ENCODE results near the gene ACTN1. TPM values are rescaled to one million over a fixed set of nuclear protein-coding genes. Genes with fewer than 3 reads are reported as not detected.
"Not testable (repeated sequence)": the region's sequence is repeated elsewhere in the genome, so short reads cannot be mapped to it uniquely, and the experiment has no call there.

ACTN1 gene
- total RNA-seq, 1 donor from 2014 or later, result 27.9 TPM

GRCh38 chr14:68873376-68873775 lies 105.7 kb downstream of the ACTN1 start:
- Mint-ChIP-seq H3K9me3 (no peaks in the 10 kb centered on the region), H3K36me3 (ENCODE audit: low read depth) (peaks cover 4% of the 10 kb centered on the region), H3K4me1 (ENCODE audit: low read depth) (no peaks in the 10 kb centered on the region), H3K4me3 (no peak overlapping the region), H3K27ac (no peak overlapping the region), H3K27me3 (ENCODE audit: insufficient read depth) (no peaks in the 10 kb centered on the region)
- intact Hi-C loops (cut with micrococcal nuclease), result no loop called here
- DNase-seq (ENCODE audit: low spot score), result no peak

GRCh38 chr14:68871392-68871791 lies 107.7 kb downstream of the ACTN1 start:
- Mint-ChIP-seq H3K36me3 (ENCODE audit: low read depth) (peaks cover 4% of the 10 kb centered on the region), H3K9me3 (no peaks in the 10 kb centered on the region), H3K27me3 (ENCODE audit: insufficient read depth) (no peaks in the 10 kb centered on the region), H3K4me3 (no peak overlapping the region), H3K27ac (no peak overlapping the region), H3K4me1 (ENCODE audit: low read depth) (no peaks in the 10 kb centered on the region)
- intact Hi-C loops (cut with micrococcal nuclease), result no loop called here
- DNase-seq (ENCODE audit: low spot score), result no peak

- intact Hi-C loops (cut with micrococcal nuclease), result loop anchor here (10.0 kb wide), 1 partner anchor 708 kb away; the partner anchor contains the start of gene CCDC177
- no peaks in the 10 kb centered on the region for H3K36me3 Mint-ChIP-seq (ENCODE audit: low read depth)
- no peaks in the 10 kb centered on the region for H3K27me3 Mint-ChIP-seq (ENCODE audit: insufficient read depth)
- peaks cover 11% of the 10 kb centered on the region for H3K9me3 Mint-ChIP-seq
- no peak overlapping the region for H3K27ac Mint-ChIP-seq
- H3K4me1 Mint-ChIP-seq (ENCODE audit: low read depth), result no peaks in the 10 kb centered on the region
- DNase-seq (ENCODE audit: low spot score), result no peak
- no peak overlapping the region for H3K4me3 Mint-ChIP-seq
Observed at GRCh38 chr14:68866991-68867533, 112.0 kb downstream of the ACTN1 start.

- H3K27ac Mint-ChIP-seq, result no peak overlapping the region
- intact Hi-C loops (cut with micrococcal nuclease), result loop anchor here (10.0 kb wide), 1 partner anchor 709 kb away; the partner anchor contains the start of gene CCDC177
- H3K9me3 Mint-ChIP-seq, result peaks cover 11% of the 10 kb centered on the region
- H3K27me3 Mint-ChIP-seq (ENCODE audit: insufficient read depth), result peaks cover 3% of the 10 kb centered on the region
- no peaks in the 10 kb centered on the region for H3K4me1 Mint-ChIP-seq (ENCODE audit: low read depth)
- DNase-seq (ENCODE audit: low spot score), result no peak
- no peaks in the 10 kb centered on the region for H3K36me3 Mint-ChIP-seq (ENCODE audit: low read depth)
- no peak overlapping the region for H3K4me3 Mint-ChIP-seq
Observed at GRCh38 chr14:68865542-68865941, 113.6 kb downstream of the ACTN1 start.

GRCh38 chr14:68864361-68864750 lies 114.7 kb downstream of the ACTN1 start:
- Mint-ChIP-seq H3K27me3 (ENCODE audit: insufficient read depth) (peaks cover 3% of the 10 kb centered on the region), H3K27ac (no peak overlapping the region), H3K36me3 (ENCODE audit: low read depth) (no peaks in the 10 kb centered on the region), H3K9me3 (peaks cover 11% of the 10 kb centered on the region), H3K4me3 (no peak overlapping the region), H3K4me1 (ENCODE audit: low read depth) (no peaks in the 10 kb centered on the region)
- no peak for DNase-seq (ENCODE audit: low spot score)
- intact Hi-C loops (cut with micrococcal nuclease), result loop anchor here (10.0 kb wide), 1 partner anchor 710 kb away; the partner anchor contains the start of gene CCDC177

- H3K27ac Mint-ChIP-seq, result no peak overlapping the region
- H3K9me3 Mint-ChIP-seq, result peaks cover 11% of the 10 kb centered on the region
- H3K4me1 Mint-ChIP-seq (ENCODE audit: low read depth), result no peaks in the 10 kb centered on the region
- H3K4me3 Mint-ChIP-seq, result no peak overlapping the region
- no peaks in the 10 kb centered on the region for H3K36me3 Mint-ChIP-seq (ENCODE audit: low read depth)
- H3K27me3 Mint-ChIP-seq (ENCODE audit: insufficient read depth), result peaks cover 3% of the 10 kb centered on the region
- DNase-seq (ENCODE audit: low spot score), result no peak
- intact Hi-C loops (cut with micrococcal nuclease), result loop anchor here (1.0 to 10.0 kb wide), 4 partner anchors 47 to 711 kb away; partner anchors contain the start of gene CCDC177
Observed at GRCh38 chr14:68863610-68864360, 115.3 kb downstream of the ACTN1 start.

- intact Hi-C loops (cut with micrococcal nuclease), result loop anchor here (1.0 to 10.0 kb wide), 4 partner anchors 48 to 712 kb away; partner anchors contain the start of gene CCDC177
- DNase-seq (ENCODE audit: low spot score), result peak; percentile 44
- H3K27ac Mint-ChIP-seq, result no peak overlapping the region
- H3K9me3 Mint-ChIP-seq, result peaks cover 11% of the 10 kb centered on the region
- no peaks in the 10 kb centered on the region for H3K36me3 Mint-ChIP-seq (ENCODE audit: low read depth)
- H3K4me1 Mint-ChIP-seq (ENCODE audit: low read depth), result no peaks in the 10 kb centered on the region
- H3K4me3 Mint-ChIP-seq, result no peak overlapping the region
- peaks cover 3% of the 10 kb centered on the region for H3K27me3 Mint-ChIP-seq (ENCODE audit: insufficient read depth)
Observed at GRCh38 chr14:68862954-68863594, 116.0 kb downstream of the ACTN1 start.

- no peaks in the 10 kb centered on the region for H3K36me3 Mint-ChIP-seq (ENCODE audit: low read depth)
- intact Hi-C loops (cut with micrococcal nuclease), result loop anchor here (10.0 kb wide), 1 partner anchor 714 kb away; the partner anchor contains the start of gene CCDC177
- no peak overlapping the region for H3K27ac Mint-ChIP-seq
- no peak overlapping the region for H3K4me3 Mint-ChIP-seq
- DNase-seq (ENCODE audit: low spot score), result no peak
- no peaks in the 10 kb centered on the region for H3K4me1 Mint-ChIP-seq (ENCODE audit: low read depth)
- peaks cover 9% of the 10 kb centered on the region for H3K9me3 Mint-ChIP-seq
- peaks cover 3% of the 10 kb centered on the region for H3K27me3 Mint-ChIP-seq (ENCODE audit: insufficient read depth)
Observed at GRCh38 chr14:68860771-68861170, 118.3 kb downstream of the ACTN1 start.

- no peak for DNase-seq (ENCODE audit: low spot score)
- intact Hi-C loops (cut with micrococcal nuclease), result no loop called here
- peaks cover 3% of the 10 kb centered on the region for H3K27me3 Mint-ChIP-seq (ENCODE audit: insufficient read depth)
- no peaks in the 10 kb centered on the region for H3K4me1 Mint-ChIP-seq (ENCODE audit: low read depth)
- no peak overlapping the region for H3K4me3 Mint-ChIP-seq
- no peak overlapping the region for H3K27ac Mint-ChIP-seq
- no peaks in the 10 kb centered on the region for H3K36me3 Mint-ChIP-seq (ENCODE audit: low read depth)
- H3K9me3 Mint-ChIP-seq, result no peaks in the 10 kb centered on the region
Observed at GRCh38 chr14:68857516-68858070, 121.5 kb downstream of the ACTN1 start.

- Mint-ChIP-seq H3K27me3 (ENCODE audit: insufficient read depth) (peaks cover 3% of the 10 kb centered on the region), H3K9me3 (no peaks in the 10 kb centered on the region), H3K4me3 (no peak overlapping the region), H3K36me3 (ENCODE audit: low read depth) (no peaks in the 10 kb centered on the region), H3K27ac (no peak overlapping the region), H3K4me1 (ENCODE audit: low read depth) (no peaks in the 10 kb centered on the region)
- intact Hi-C loops (cut with micrococcal nuclease), result no loop called here
- DNase-seq (ENCODE audit: low spot score), result no peak
Observed at GRCh38 chr14:68856572-68856971, 122.5 kb downstream of the ACTN1 start.

GRCh38 chr14:68854421-68854820 lies 124.7 kb downstream of the ACTN1 start:
- Mint-ChIP-seq H3K4me3 (no peak overlapping the region), H3K27ac (no peak overlapping the region), H3K9me3 (no peaks in the 10 kb centered on the region), H3K27me3 (ENCODE audit: insufficient read depth) (no peaks in the 10 kb centered on the region), H3K36me3 (ENCODE audit: low read depth) (no peaks in the 10 kb centered on the region), H3K4me1 (ENCODE audit: low read depth) (no peaks in the 10 kb centered on the region)
- DNase-seq (ENCODE audit: low spot score), result no peak
- intact Hi-C loops (cut with micrococcal nuclease), result no loop called here

GRCh38 chr14:68853749-68854148 lies 125.4 kb downstream of the ACTN1 start:
- H3K36me3 Mint-ChIP-seq (ENCODE audit: low read depth), result no peaks in the 10 kb centered on the region
- no peak for DNase-seq (ENCODE audit: low spot score)
- H3K27me3 Mint-ChIP-seq (ENCODE audit: insufficient read depth), result no peaks in the 10 kb centered on the region
- no peak overlapping the region for H3K27ac Mint-ChIP-seq
- H3K4me3 Mint-ChIP-seq, result no peak overlapping the region
- intact Hi-C loops (cut with micrococcal nuclease), result no loop called here
- no peaks in the 10 kb centered on the region for H3K4me1 Mint-ChIP-seq (ENCODE audit: low read depth)
- H3K9me3 Mint-ChIP-seq, result no peaks in the 10 kb centered on the region

- intact Hi-C loops (cut with micrococcal nuclease); H3K27me3 Mint-ChIP-seq (ENCODE audit: insufficient read depth); H3K4me3 Mint-ChIP-seq; H3K9me3 Mint-ChIP-seq; H3K27ac Mint-ChIP-seq; H3K36me3 Mint-ChIP-seq (ENCODE audit: low read depth); H3K4me1 Mint-ChIP-seq (ENCODE audit: low read depth); DNase-seq (ENCODE audit: low spot score): not testable (repeated sequence)
Observed at GRCh38 chr14:68852493-68852892, 126.6 kb downstream of the ACTN1 start.

All from activated T-helper 1 cell treated with anti-CD3 and anti-CD28 coated beads, Interleukin-12 subunit alpha, Interleukin-12 subunit beta, Interleukin-2, Interleukin-4 antibody, amounts not matched to agents 30 ng/mL and 10 ng/mL and 1 ng/mL, durations not matched to agents 14 hours and 24 hours and 36 hours (primary cell).